ENCODE results near the gene GNB5.

Gene GNB5

DNA sequence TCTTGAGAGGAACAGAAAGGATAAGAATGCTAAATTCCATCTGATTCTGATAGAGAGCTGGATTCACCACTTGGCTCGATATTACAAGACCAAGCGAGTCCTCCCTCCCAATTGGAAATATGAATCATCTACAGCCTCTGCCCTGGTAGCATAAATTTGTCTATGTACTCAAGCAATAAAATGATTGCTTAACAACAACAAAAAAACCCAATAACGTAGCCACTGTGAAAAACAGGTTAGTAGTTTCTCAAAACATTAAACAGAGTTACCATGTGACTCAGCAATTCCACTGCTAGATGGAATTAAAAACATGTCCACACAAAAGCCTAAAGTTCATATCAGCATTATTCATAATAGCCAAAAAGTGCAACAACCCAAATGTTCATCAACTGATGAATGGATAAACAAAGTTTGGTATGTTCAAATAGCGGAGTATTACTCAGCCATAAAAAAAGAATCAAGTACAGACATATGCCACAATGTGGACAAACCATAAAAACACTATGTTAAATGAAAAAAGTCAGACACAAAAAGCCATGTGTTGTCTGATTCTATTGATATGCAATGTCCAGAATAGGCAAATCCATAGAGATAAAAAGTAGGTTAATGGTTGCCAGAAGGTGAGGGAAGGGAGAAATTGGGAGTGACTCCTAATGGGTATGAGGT is 95.5 kb downstream of the GNB5 start:
- Histone ChIP-seq H3K4me3 (ENCODE audit: low read length) (no peak overlapping the region), H3K4me2 (ENCODE audit: low read length) (no peak overlapping the region)
- TF ChIP-seq, protein P1, sequence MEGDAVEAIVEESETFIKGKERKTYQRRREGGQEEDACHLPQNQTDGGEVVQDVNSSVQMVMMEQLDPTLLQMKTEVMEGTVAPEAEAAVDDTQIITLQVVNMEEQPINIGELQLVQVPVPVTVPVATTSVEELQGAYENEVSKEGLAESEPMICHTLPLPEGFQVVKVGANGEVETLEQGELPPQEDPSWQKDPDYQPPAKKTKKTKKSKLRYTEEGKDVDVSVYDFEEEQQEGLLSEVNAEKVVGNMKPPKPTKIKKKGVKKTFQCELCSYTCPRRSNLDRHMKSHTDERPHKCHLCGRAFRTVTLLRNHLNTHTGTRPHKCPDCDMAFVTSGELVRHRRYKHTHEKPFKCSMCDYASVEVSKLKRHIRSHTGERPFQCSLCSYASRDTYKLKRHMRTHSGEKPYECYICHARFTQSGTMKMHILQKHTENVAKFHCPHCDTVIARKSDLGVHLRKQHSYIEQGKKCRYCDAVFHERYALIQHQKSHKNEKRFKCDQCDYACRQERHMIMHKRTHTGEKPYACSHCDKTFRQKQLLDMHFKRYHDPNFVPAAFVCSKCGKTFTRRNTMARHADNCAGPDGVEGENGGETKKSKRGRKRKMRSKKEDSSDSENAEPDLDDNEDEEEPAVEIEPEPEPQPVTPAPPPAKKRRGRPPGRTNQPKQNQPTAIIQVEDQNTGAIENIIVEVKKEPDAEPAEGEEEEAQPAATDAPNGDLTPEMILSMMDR (IDR thresholded peaks at IDR 0.05; ENCODE audit: low read depth, low read length, poor library complexity, severe bottlenecking), result no peak
- no peak for TF ChIP-seq EZH2phosphoT487 (IDR thresholded peaks at IDR 0.05; ENCODE audit: borderline replicate concordance, low read length)

DNA sequence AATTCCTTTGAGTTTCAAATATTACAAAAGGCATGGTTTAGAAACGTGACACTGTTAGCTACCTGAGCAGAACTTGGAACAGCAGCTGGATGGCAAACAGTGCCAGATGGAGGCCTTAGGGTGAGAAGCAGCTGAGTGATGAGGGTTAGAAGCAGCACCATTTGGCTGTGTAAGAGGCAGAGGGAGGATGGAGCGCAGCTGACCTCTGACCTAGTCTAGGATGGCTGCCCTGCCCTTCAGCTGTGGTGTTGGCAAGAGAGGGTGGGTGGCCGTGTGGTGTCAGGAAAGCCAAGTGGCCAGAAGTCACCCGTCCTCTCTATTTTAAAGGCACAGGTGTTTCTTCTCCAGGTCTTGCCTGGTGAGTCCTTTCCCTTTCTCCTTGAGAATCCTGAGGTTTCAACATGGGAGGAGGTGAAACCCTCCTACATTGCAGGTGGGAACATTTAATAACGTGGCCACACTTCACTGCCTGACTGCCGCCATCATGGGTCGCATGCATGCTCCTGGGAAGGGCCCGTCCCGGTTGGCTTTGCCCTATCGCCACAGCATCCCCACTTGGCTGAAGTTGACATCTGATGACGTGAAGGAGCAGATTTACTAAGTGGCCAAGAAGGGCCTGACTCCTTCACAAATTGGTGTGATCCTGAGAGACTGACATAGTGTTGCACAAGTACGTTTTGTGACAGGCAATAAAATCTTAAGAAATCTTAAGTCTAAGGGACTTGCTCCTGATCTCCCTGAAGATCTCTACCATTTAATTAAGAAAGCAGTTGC is 96.2 kb downstream of the GNB5 start:
- H3K4me1 ChIP-seq (ENCODE audit: control insufficient read depth, low read length), result no peaks in the 10 kb centered on the region
- H3K36me3 ChIP-seq (ENCODE audit: control insufficient read depth, low read length), result no peaks in the 10 kb centered on the region
- H3K9me2 ChIP-seq (replicated peaks; ENCODE audit: control insufficient read depth, low read length), result no peaks in the 10 kb centered on the region
- no peak overlapping the region for H3K27ac ChIP-seq (ENCODE audit: low read depth, low read length)
- H3F3A ChIP-seq (ENCODE audit: control insufficient read depth, insufficient read depth), result no peaks in the 10 kb centered on the region
- no peak overlapping the region for H3K4me2 ChIP-seq (ENCODE audit: low read length)
- no peaks in the 10 kb centered on the region for H3K79me2 ChIP-seq (ENCODE audit: control insufficient read depth, low read length)
- H3K9me3 ChIP-seq (ENCODE audit: control insufficient read depth, insufficient read depth, low read length), result peaks cover 4% of the 10 kb centered on the region
- H4K20me1 ChIP-seq (ENCODE audit: control insufficient read depth, insufficient read depth, low read depth, low read length), result no peaks in the 10 kb centered on the region
- no peak overlapping the region for H3K4me3 ChIP-seq (ENCODE audit: low read length)
- TF ChIP-seq, protein P1 (IDR thresholded peaks at IDR 0.05; ENCODE audit: low read depth, low read length, poor library complexity, severe bottlenecking), result no peak
- no peak for TF ChIP-seq EZH2phosphoT487 (IDR thresholded peaks at IDR 0.05; ENCODE audit: borderline replicate concordance, low read length)
- H3K27me3 ChIP-seq (ENCODE audit: control insufficient read depth, low read length), result peaks cover 10% of the 10 kb centered on the region; the same call in 1 of the 2 replicates

More for the DNA sequence above, 95.5 kb downstream of the GNB5 start:
- Histone ChIP-seq H3K4me1 (ENCODE audit: control insufficient read depth, low read length) (no peaks in the 10 kb centered on the region), H3K27ac (ENCODE audit: low read depth, low read length) (no peak overlapping the region), H3K27me3 (ENCODE audit: control insufficient read depth, low read length) (peaks cover 10% of the 10 kb centered on the region; the same call in 1 of the 2 replicates), H3K9me3 (ENCODE audit: control insufficient read depth, insufficient read depth, low read length) (no peaks in the 10 kb centered on the region), H3K9me2 (replicated peaks; ENCODE audit: control insufficient read depth, low read length) (no peaks in the 10 kb centered on the region), H3K79me2 (ENCODE audit: control insufficient read depth, low read length) (no peaks in the 10 kb centered on the region), H4K20me1 (ENCODE audit: control insufficient read depth, insufficient read depth, low read depth, low read length) (no peaks in the 10 kb centered on the region), H3F3A (ENCODE audit: control insufficient read depth, insufficient read depth) (no peaks in the 10 kb centered on the region), H3K36me3 (ENCODE audit: control insufficient read depth, low read length) (no peaks in the 10 kb centered on the region)

DNA sequence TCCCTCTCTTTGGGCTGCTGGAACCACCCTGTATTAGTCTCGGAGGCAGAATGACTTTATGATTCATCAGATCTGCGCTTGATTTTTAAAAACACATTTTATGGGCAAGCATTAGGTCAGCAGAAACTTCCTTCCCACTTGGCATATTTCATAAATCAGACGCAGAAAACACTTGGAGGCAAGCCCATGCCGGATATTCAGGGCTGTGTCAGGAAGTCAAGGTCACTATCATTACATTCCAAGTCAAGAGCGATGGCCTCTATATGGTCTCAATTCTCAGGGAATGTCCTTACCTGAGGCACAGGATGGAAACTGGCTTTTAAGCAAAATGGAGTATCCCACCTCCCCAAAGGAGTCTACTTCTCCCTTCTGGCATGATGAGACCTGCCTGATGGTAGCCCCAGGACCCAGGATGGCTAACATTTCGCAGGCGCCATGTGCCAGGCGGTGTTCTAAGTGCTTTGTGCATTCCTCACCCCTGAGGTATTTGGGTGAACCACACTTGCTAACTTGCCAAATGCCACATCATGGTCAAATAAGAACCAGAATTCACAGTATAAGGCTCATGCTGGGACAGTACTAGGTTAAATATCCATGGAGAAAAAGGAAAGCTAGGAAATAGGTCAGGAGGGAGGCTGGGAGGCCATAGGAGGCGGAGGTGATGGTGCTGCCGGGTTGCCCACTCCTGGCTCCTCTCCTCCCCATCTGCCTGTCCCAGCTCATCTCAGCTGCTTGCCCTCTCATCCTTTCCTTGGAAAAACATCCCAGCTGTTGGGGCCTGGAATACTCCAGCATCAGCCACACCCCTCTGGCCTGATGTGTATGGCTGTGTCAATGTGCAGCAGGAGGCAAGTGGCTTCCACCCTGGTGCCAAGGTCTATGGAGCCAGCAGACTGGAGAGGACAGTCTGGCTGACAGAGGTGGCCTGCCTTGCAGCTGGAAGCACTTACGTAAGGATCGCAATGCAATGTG is 97.4 kb downstream of the GNB5 start:
- peaks cover 10% of the 10 kb centered on the region; the same call in 1 of the 2 replicates for H3K27me3 ChIP-seq (ENCODE audit: control insufficient read depth, low read length)
- no peak overlapping the region for H3K27ac ChIP-seq (ENCODE audit: low read depth, low read length)
- H3K4me1 ChIP-seq (ENCODE audit: control insufficient read depth, low read length), result no peaks in the 10 kb centered on the region
- no peaks in the 10 kb centered on the region for H3F3A ChIP-seq (ENCODE audit: control insufficient read depth, insufficient read depth)
- no peak for TF ChIP-seq EZH2phosphoT487 (IDR thresholded peaks at IDR 0.05; ENCODE audit: borderline replicate concordance, low read length)
- TF ChIP-seq, protein P1 (IDR thresholded peaks at IDR 0.05; ENCODE audit: low read depth, low read length, poor library complexity, severe bottlenecking), result no peak
- H4K20me1 ChIP-seq (ENCODE audit: control insufficient read depth, insufficient read depth, low read depth, low read length), result no peaks in the 10 kb centered on the region
- H3K4me3 ChIP-seq (ENCODE audit: low read length), result no peak overlapping the region
- H3K9me2 ChIP-seq (replicated peaks; ENCODE audit: control insufficient read depth, low read length), result no peaks in the 10 kb centered on the region
- no peaks in the 10 kb centered on the region for H3K36me3 ChIP-seq (ENCODE audit: control insufficient read depth, low read length)
- H3K4me2 ChIP-seq (ENCODE audit: low read length), result no peak overlapping the region
- peaks cover 8% of the 10 kb centered on the region for H3K9me3 ChIP-seq (ENCODE audit: control insufficient read depth, insufficient read depth, low read length)
- no peaks in the 10 kb centered on the region for H3K79me2 ChIP-seq (ENCODE audit: control insufficient read depth, low read length)
